ENCODE measurements around the gene PNPLA8. TPM values are rescaled to one million over a fixed set of nuclear protein-coding genes. Genes with fewer than 3 reads are reported as not detected.

PNPLA8 gene
- polyA plus RNA-seq, 1 donor from 2014 or later = 85.1 TPM

GRCh38 chr7:108440613-108441012, 85.3 kb downstream of the PNPLA8 start:
- Histone ChIP-seq H3K9me2 (ENCODE audit: insufficient read depth, low read length) (no peaks in the 10 kb centered on the region), H3K36me3 (ENCODE audit: insufficient read depth, low read length) (no peaks in the 10 kb centered on the region), H3K79me2 (replicated peaks; ENCODE audit: insufficient read depth, low read length) (peaks cover 66% of the 10 kb centered on the region), H3F3A (ENCODE audit: insufficient read depth, low read length, poor library complexity, severe bottlenecking) (no peaks in the 10 kb centered on the region), H2AFZ (ENCODE audit: low read depth, low read length) (no peak overlapping the region), H3K4me2 (ENCODE audit: low read length) (no peak overlapping the region), H4K20me1 (ENCODE audit: insufficient read depth) (no peaks in the 10 kb centered on the region), H3K27ac (ENCODE audit: low read length) (no peak overlapping the region), H3K9ac (ENCODE audit: low read length) (no peak overlapping the region), H3K4me3 (ENCODE audit: low read length) (no peak overlapping the region), H3K9me3 (ENCODE audit: low read length) (no peaks in the 10 kb centered on the region), H3K27me3 (ENCODE audit: insufficient read depth, low read depth, low read length) (no peaks in the 10 kb centered on the region)
- no peak for TF ChIP-seq EZH2 (IDR thresholded peaks at IDR 0.05; ENCODE audit: borderline replicate concordance, insufficient read depth, low read length, poor library complexity, severe bottlenecking)
- TF ChIP-seq TAF1 (IDR thresholded peaks at IDR 0.05; ENCODE audit: low read depth) = no peak
- no peak for TF ChIP-seq POLR2AphosphoS5 (IDR thresholded peaks at IDR 0.05)
- no peak for TF ChIP-seq EP300 (conservative IDR thresholded peaks at IDR 0.05; ENCODE audit: poor library complexity, severe bottlenecking)
- no peak for TF ChIP-seq SMC3 (conservative IDR thresholded peaks at IDR 0.05; ENCODE audit: poor library complexity)
- no peak for TF ChIP-seq RAD21 (conservative IDR thresholded peaks at IDR 0.05)
- TF ChIP-seq REST (IDR thresholded peaks at IDR 0.05; ENCODE audit: borderline replicate concordance) = no peak
- no peak for TF ChIP-seq MXI1 (conservative IDR thresholded peaks at IDR 0.05; ENCODE audit: poor library complexity, severe bottlenecking)
- no peak for TF ChIP-seq CTCF (IDR thresholded peaks at IDR 0.05; ENCODE audit: poor library complexity, severe bottlenecking)

- TF ChIP-seq CTCF (IDR thresholded peaks at IDR 0.05; ENCODE audit: poor library complexity, severe bottlenecking) (no peak), EZH2 (IDR thresholded peaks at IDR 0.05; ENCODE audit: borderline replicate concordance, insufficient read depth, low read length, poor library complexity, severe bottlenecking) (no peak), RAD21 (conservative IDR thresholded peaks at IDR 0.05) (no peak), EP300 (conservative IDR thresholded peaks at IDR 0.05; ENCODE audit: poor library complexity, severe bottlenecking) (no peak), MXI1 (conservative IDR thresholded peaks at IDR 0.05; ENCODE audit: poor library complexity, severe bottlenecking) (no peak), TAF1 (IDR thresholded peaks at IDR 0.05; ENCODE audit: low read depth) (no peak), POLR2AphosphoS5 (IDR thresholded peaks at IDR 0.05) (no peak), SMC3 (conservative IDR thresholded peaks at IDR 0.05; ENCODE audit: poor library complexity) (no peak)
- H3K9ac ChIP-seq (ENCODE audit: low read length) = no peak overlapping the region
- no peak overlapping the region for H3K4me2 ChIP-seq (ENCODE audit: low read length)
- H3F3A ChIP-seq (ENCODE audit: insufficient read depth, low read length, poor library complexity, severe bottlenecking) = no peaks in the 10 kb centered on the region
- H3K4me3 ChIP-seq (ENCODE audit: low read length) = no peak overlapping the region
- no peak overlapping the region for H2AFZ ChIP-seq (ENCODE audit: low read depth, low read length)
- no peaks in the 10 kb centered on the region for H3K27me3 ChIP-seq (ENCODE audit: insufficient read depth, low read depth, low read length)
- peaks cover 60% of the 10 kb centered on the region for H3K79me2 ChIP-seq (replicated peaks; ENCODE audit: insufficient read depth, low read length)
- H4K20me1 ChIP-seq (ENCODE audit: insufficient read depth) = no peaks in the 10 kb centered on the region
- H3K36me3 ChIP-seq (ENCODE audit: insufficient read depth, low read length) = no peaks in the 10 kb centered on the region
- no peaks in the 10 kb centered on the region for H3K9me2 ChIP-seq (ENCODE audit: insufficient read depth, low read length)
- H3K27ac ChIP-seq (ENCODE audit: low read length) = no peak overlapping the region
- H3K9me3 ChIP-seq (ENCODE audit: low read length) = no peaks in the 10 kb centered on the region
Observed at GRCh38 chr7:108436906-108437305, 89.0 kb downstream of the PNPLA8 start.

Measured in neural cell (in vitro differentiated cells).